Measurements from ENCODE around the gene CNIH3. TPM values are rescaled to one million over a fixed set of nuclear protein-coding genes. Genes with fewer than 3 reads are reported as not detected.

Gene CNIH3
- total RNA-seq, 1 donor, result 3.9 TPM

DNA sequence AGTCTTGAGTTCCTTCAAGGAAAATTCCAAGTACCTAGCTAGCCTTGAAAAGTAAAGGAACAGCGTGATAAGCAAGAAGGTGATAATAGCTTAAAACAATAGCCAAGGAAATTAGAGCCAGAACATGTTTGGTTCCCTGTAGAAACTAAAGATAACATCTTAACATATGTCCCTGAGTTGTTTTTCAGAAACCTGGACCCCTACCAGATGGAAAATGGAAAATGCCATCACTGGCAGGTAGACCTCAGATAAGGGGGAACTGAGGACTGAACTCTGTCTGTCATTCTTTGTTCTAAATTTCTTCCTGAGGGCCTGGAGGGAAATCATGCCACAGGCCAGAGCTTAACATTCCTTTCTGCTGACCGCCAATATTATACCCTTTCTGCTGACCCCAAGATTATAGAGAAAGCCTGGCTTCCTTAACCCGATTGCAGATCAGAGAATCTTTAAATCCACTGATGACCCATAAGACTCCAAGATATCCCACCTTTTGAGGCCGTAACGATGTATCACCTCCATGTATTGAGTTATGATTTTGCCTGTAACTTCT lies 23.4 kb downstream of the CNIH3 start:
- TF ChIP-seq, protein P1, sequence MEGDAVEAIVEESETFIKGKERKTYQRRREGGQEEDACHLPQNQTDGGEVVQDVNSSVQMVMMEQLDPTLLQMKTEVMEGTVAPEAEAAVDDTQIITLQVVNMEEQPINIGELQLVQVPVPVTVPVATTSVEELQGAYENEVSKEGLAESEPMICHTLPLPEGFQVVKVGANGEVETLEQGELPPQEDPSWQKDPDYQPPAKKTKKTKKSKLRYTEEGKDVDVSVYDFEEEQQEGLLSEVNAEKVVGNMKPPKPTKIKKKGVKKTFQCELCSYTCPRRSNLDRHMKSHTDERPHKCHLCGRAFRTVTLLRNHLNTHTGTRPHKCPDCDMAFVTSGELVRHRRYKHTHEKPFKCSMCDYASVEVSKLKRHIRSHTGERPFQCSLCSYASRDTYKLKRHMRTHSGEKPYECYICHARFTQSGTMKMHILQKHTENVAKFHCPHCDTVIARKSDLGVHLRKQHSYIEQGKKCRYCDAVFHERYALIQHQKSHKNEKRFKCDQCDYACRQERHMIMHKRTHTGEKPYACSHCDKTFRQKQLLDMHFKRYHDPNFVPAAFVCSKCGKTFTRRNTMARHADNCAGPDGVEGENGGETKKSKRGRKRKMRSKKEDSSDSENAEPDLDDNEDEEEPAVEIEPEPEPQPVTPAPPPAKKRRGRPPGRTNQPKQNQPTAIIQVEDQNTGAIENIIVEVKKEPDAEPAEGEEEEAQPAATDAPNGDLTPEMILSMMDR (IDR thresholded peaks at IDR 0.05; ENCODE audit: insufficient read depth, low read depth, low read length), result no peak
- no peak for DNase-seq (ENCODE audit: low read depth)
- no peak overlapping the region for H3K4me3 ChIP-seq (ENCODE audit: low read depth, low read length)

DNA sequence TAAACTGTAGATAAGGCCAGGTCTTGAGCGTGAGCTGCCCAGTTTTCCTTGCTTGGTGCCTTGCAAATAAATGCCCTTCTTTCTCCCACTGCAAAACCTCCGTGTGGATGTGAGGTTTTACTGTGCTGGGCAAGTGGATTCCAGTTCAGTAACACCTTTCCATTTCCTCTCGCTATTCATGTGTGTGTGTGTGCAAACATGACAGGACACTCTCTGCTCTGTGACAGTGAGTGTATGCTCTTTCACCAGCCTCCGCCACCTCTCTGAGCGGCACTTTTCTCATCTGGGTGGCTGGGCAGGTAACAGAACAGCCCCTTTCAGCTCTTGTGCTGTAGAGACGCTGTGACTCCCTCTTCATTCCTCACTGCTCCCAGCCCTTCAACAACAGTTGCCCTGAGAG lies 23.9 kb downstream of the CNIH3 start:
- no peak overlapping the region for H3K4me3 ChIP-seq (ENCODE audit: low read depth, low read length)
- TF ChIP-seq, protein P1 (IDR thresholded peaks at IDR 0.05; ENCODE audit: insufficient read depth, low read depth, low read length), result no peak
- DNase-seq (ENCODE audit: low read depth), result no peak

DNA sequence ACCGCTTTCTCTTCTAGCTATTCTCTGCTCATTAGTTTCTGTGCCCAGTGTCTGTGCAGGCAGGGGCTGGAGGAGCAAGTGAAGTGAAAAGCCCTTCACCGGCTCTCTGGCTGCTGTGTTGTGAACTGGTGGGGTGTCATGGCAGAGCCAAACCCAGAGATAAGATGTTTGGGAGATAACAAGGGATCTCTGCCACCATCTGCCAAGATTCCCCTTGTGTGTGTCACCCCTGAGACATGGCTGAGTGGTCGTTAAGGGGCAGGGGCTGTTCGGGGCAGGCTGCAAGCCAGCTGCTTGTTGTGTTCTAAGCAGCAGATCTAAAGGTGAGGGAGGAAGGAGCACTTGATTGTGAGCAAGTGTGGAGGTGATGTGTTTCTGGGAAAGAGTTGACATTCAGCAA lies 24.5 kb downstream of the CNIH3 start:
- TF ChIP-seq, protein P1 (IDR thresholded peaks at IDR 0.05; ENCODE audit: insufficient read depth, low read depth, low read length), result no peak
- DNase-seq (ENCODE audit: low read depth), result no peak
- H3K4me3 ChIP-seq (ENCODE audit: low read depth, low read length), result no peak overlapping the region

DNA sequence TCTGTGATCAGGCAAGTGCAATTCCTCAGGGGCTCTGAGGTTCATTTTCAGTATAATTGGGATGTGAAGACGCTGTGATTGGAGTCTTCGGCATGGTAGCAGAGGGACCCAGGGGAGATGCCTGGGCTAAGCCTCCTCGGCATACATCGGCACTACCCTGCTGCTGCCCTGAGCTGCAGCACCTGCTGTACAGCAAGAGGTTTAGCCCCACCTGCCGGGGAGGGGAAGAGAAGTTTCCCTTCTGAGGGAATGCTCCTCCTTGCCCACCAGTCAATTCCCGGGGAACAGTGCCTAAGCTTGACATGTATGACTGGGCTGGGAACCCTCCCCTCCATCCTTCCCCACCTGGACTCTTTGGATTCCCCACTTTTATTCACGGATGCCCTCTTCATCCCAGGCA lies 24.9 kb downstream of the CNIH3 start:
- no peak for DNase-seq (ENCODE audit: low read depth)
- no peak overlapping the region for H3K4me3 ChIP-seq (ENCODE audit: low read depth, low read length)
- TF ChIP-seq, protein P1 (IDR thresholded peaks at IDR 0.05; ENCODE audit: insufficient read depth, low read depth, low read length), result no peak

DNA sequence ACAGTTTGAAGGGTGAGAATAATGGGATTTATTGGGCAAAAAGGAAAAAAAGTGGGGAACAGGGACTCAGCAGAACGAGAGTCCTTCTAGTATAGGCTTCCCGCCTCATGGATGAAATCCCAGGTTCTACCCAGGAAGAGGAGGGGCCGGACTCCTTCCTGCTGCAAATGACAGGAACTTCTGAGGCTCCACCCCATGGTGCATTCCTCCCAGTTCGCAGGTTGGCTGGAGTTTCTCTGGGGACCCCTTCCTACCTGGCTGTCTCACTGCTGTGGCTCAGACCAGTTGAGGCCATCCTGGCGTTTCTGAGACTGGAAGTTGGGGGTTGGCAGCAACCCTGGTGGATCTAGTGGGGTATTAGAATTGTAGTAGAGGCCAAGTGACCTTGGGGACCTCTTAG lies 27.5 kb downstream of the CNIH3 start:
- TF ChIP-seq, protein P1 (IDR thresholded peaks at IDR 0.05; ENCODE audit: insufficient read depth, low read depth, low read length), result no peak

DNA sequence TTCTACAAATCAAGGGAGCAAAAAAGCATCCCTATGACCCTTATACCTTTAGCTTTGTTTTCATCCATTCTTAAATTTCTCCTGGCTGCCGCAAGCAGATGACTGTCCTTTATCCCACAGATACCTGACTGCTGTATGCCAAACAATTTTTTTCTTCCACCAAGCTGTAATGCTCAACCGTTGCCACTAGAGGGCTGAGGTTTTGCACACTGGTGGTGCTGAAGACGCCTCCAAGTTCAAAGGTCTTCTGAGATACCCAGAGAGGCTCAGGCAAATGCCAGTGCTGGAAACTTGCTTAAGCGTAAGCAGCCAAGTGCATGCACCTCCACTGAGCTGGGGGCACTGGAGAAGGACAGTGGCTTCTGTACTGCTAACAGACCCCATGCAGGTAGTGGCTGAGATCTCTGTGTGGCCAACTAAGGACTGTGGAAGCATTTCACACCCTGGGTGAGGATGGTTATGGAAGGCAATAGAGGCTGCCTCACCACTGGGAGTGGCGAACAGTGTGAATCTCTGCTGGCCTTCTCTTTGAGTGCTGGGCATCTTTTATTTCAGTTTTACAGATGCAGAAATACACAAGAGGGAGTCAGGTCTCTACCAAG lies 28.5 kb downstream of the CNIH3 start:
- no peak overlapping the region for H3K4me3 ChIP-seq (ENCODE audit: low read depth, low read length)
- TF ChIP-seq, protein P1 (IDR thresholded peaks at IDR 0.05; ENCODE audit: insufficient read depth, low read depth, low read length), result peak; percentile 90
- DNase-seq (ENCODE audit: low read depth), result peak; percentile 61

More for the DNA sequence above, 27.5 kb downstream of the CNIH3 start:
- no peak overlapping the region for H3K4me3 ChIP-seq (ENCODE audit: low read depth, low read length)
- DNase-seq (ENCODE audit: low read depth), result no peak

DNA sequence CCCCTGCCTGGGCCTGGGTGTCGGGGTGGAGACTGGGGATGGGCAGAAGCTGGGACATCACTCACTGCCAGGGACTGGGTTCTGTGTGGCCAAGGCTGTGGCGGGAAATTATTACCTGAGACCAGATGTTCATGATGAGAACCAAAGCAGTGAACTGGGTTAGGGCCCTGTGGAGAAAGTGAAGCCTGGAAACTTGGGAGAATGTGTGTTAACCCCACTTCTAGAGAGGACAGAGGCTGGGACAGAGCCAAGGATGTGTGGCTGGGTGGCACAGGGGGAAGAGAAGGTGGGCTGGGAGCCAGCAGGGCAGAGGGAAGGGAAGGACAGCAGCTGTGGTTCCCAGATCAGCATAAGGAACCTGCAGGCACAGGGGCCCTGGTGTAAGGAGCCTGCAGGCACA lies 31.3 kb downstream of the CNIH3 start:
- no peak for DNase-seq (ENCODE audit: low read depth)
- TF ChIP-seq, protein P1 (IDR thresholded peaks at IDR 0.05; ENCODE audit: insufficient read depth, low read depth, low read length), result no peak

More for the DNA sequence above, 31.3 kb downstream of the CNIH3 start:
- no peak overlapping the region for H3K4me3 ChIP-seq (ENCODE audit: low read depth, low read length)

Data from fibroblast of villous mesenchyme (primary cell).